Measurements from ENCODE around the gene TBC1D4.

The TBC1D4 gene, protein sequence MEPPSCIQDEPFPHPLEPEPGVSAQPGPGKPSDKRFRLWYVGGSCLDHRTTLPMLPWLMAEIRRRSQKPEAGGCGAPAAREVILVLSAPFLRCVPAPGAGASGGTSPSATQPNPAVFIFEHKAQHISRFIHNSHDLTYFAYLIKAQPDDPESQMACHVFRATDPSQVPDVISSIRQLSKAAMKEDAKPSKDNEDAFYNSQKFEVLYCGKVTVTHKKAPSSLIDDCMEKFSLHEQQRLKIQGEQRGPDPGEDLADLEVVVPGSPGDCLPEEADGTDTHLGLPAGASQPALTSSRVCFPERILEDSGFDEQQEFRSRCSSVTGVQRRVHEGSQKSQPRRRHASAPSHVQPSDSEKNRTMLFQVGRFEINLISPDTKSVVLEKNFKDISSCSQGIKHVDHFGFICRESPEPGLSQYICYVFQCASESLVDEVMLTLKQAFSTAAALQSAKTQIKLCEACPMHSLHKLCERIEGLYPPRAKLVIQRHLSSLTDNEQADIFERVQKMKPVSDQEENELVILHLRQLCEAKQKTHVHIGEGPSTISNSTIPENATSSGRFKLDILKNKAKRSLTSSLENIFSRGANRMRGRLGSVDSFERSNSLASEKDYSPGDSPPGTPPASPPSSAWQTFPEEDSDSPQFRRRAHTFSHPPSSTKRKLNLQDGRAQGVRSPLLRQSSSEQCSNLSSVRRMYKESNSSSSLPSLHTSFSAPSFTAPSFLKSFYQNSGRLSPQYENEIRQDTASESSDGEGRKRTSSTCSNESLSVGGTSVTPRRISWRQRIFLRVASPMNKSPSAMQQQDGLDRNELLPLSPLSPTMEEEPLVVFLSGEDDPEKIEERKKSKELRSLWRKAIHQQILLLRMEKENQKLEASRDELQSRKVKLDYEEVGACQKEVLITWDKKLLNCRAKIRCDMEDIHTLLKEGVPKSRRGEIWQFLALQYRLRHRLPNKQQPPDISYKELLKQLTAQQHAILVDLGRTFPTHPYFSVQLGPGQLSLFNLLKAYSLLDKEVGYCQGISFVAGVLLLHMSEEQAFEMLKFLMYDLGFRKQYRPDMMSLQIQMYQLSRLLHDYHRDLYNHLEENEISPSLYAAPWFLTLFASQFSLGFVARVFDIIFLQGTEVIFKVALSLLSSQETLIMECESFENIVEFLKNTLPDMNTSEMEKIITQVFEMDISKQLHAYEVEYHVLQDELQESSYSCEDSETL (N-terminal part only)

GRCh38 chr13:75482070-75482819 is at the start of gene TBC1D4:
TBC1D4 (minus strand) TSS chr13:75482169; CDS start chr13:75481767, 402 bp downstream.
- DNase-seq = peak; percentile 91

DNA sequence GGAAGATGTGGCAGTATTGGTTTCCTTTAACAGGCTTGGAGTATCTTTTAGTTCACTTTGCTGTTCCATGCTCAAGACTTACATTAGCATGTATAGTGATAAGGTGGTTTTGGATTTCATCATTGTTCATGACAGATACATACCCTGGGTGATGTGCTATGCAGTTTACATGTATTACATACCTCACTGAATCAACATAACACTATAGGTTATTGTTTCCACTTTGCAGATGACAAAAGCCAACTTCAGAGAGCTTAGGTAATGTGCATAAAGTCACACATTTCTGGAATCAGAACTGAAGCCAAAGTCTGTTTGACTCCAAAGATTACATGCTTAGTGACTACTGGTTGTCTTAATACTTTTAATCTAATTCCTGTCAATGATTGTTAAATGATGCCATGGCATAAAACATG is 48.6 kb upstream of the TBC1D4 start:
- no peak for DNase-seq

DNA sequence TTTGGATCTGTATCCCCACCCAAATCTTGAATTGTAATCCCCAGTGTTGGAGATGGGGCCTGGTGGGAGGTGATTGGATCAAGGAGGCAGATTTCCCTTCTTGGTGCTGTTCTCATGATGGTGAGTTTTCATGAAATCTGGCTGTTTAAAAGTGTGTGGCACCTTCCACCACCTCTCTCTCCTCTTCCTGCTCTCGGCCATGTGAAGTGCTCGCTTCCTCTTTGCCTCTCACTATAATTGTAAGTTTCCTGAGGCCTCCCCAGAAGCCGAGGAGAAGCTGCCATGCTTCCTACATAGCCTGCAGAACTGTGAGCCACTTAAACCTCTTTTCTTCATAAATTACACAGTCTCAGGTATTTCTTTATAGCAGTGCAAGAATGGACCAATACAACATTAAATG is 40.0 kb upstream of the TBC1D4 start:
- DNase-seq = no peak

- no peak for DNase-seq
These were observed 36.6 kb upstream of the TBC1D4 start for GRCh38 chr13:75518439-75519088.

DNA sequence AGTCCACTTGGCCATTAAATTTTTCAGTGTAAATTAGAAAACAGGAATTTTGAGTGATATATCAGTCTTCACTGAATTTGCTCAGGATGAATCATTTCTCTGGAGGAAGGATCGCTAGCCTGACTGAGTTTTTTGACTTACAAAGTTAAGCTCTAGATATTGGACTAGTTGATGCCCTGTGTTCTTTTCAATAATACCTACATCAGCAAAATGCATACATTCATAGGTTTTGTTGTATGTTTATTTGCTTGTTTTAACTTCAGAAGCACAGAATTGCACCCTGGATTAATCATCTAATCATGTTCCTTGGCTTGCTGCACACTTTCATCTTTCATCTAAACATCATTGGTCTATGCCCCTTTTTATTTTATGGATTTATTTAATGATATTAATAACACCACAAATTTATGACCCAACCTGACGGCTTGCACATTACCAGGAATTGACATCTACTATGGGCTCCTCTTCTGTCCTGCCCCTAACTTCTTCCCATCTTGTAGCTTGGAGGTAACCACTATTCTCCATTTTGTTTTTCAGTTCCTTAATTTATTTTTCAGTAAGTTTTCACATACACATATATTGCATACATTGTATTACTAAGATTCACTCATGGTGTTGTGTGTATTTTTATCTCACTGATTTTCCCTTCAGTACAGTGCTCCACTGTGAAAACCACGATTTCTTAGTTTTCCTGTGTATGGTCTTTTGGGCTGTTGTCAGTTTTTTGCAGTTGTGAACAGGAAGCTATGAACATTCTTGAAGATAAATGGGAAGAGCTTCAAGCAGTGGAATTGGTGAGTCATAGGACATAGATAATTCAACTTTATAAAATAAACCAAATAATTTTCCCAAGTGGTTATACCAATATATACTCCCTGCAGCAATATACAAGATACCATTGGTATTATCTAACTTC is 32.4 kb upstream of the TBC1D4 start:
- no peak for DNase-seq

DNA sequence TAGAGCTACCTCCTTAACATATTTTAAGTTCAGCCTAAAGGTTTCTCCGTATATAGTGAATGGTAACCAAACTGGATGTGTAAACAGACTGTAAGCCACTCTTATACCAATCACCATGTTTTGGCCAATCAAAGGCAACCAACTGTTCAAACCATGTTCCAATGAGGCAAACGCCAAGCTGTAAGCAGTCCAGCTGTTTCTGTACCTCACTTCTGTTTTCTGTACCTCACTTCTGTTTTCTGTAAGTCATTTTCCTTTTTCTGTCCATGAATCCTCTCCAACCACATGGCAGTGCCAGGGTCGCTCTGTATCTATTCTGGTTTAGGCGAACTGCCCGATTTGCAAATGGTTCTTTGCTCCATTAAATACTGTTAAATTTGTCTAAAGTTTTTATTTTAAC is 31.3 kb upstream of the TBC1D4 start:
- no peak for DNase-seq

- DNase-seq = no peak
These were observed 30.3 kb upstream of the TBC1D4 start for GRCh38 chr13:75512253-75512652.

- DNase-seq = no peak
These were observed 29.2 kb upstream of the TBC1D4 start for GRCh38 chr13:75511051-75511625.

GRCh38 chr13:75508002-75508548 is 26.1 kb upstream of the TBC1D4 start:
- no peak for DNase-seq

DNA sequence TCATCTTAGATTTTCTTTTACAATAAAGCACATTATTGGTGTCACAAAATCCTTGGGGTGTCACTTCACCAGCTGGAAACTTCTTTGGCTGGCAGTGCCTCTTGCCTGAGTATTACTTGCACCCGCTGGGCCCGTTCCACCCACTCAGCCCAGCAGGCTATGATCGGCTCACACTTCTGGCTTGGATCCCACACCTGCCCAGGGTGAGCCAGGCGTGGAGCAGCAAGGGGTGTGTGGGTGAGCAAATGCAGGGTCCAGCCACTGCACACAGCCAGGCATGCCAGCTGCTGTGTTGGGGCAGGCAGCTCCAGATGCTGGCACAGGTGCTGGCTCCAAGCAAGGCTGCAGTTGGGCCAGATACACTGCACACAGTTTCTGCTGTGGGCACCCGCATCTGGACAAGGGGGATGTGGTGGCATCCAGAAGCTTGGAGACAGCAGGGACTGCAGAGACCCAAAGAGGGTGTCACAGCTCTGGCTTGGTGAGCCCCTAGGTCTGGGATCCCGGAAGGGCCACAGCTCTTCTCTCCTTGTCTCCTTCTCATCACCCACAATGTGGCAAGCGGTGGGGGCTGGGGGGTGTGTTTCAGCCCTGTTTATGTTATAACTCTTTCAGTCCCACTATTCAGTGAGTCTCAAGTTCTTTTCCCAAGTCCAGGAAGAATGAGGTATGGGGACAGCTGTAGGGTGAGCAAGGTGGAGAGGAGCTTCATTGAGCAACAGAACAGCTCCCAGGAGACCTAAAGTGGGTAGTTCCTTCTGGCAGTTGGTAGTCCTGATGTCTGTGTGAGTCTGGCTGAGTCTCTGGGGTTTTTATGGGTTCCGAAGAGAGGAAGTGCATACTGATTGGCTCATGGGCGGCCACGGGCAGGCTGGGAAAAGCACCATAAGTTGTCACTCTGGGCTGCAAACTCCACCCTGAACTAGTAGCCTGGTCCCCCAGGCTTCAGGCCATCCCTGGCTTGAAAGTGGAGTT is 25.3 kb upstream of the TBC1D4 start:
- DNase-seq = peak; percentile 79

DNA sequence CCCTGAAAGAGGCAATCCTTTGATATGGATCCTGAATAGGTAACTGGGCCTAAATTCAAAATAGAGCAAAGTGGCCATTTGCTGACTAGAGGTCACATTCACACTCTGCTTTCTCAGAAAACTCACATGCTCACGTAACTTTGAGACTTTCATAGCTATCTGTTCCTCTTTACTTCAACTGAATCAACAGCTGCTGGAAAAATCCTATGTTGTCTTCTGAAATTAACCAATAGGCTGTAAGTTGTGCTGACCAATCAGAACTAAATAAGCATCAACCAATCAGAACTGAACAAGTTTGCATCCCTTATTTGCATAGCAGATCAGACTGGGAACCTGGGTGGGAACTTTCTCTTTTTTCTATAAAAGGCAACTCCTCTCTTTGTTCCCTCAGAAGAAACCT is 24.0 kb upstream of the TBC1D4 start:
- no peak for DNase-seq

GRCh38 chr13:75505327-75505726 is 23.4 kb upstream of the TBC1D4 start:
- no peak for DNase-seq

GRCh38 chr13:75495938-75496337 is 14.0 kb upstream of the TBC1D4 start:
- DNase-seq = no peak

DNA sequence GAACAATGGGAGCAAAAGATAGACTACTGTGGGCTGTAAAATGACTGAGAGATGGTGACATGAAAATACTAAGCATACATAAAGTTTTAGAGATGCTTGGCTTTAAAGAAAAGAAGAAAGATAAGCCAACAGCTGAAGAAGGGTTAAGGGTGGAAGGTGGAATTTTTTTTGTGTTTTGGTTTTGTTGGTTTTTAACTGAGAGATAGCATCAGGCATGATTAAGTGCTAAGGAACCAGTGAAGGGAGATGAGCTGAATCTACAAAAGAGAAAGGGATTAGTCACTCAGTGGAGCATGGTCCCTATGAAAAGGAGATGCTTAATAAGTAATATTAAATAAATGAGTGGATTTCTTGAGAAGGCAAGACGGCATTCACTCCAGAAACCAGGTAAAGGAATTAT is 12.5 kb upstream of the TBC1D4 start:
- DNase-seq = no peak

GRCh38 chr13:75493156-75493555 is 11.2 kb upstream of the TBC1D4 start:
- no peak for DNase-seq

DNA sequence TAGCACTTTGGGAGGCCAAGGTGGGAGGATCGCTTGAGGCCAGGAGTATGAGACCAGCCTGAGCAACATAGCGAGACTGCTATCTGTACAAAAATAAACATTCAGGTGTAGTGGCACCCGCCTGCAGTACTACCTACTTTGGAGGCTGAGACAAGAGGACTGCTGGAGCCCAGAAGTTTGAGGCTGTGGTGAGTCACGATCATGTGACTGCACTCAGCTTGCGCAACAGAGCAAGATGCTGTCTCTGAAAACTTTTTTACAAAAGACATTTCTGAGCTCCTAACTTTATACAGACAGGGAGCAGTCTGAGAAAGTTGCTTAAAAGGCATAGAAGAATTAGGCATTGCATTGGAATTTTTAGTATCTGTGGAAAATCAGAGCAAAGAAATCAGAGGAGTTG is 10.4 kb upstream of the TBC1D4 start:
- DNase-seq = no peak

- DNase-seq = no peak
These were observed 9.4 kb upstream of the TBC1D4 start for GRCh38 chr13:75491376-75491775.

- peak; percentile 43 for DNase-seq
These were observed 7.7 kb upstream of the TBC1D4 start for GRCh38 chr13:75489502-75490263.
